Keratinocyte (primary cell): ENCODE results near the gene C3orf20. TPM values are rescaled to one million over a fixed set of nuclear protein-coding genes. Genes with fewer than 3 reads are reported as not detected.

Source experiments
- DNase-seq: peaks from one replicate; pipeline ENCODE4 v3.0.0-alpha.2; 2011; ENCODE audit warnings: low read depth, missing footprints, low spot score
- FAIRE-seq: peaks from 2 replicates; lab custom pipeline; 2011; peaks lifted over from hg19 to GRCh38; lab: Jason Lieb, UNC
- H2AFZ ChIP-seq: 2 replicates; pipeline ENCODE4 v1.6.0; 2012; ENCODE audit warnings: low read length, control low read depth, inconsistent platforms; ENCODE audit not compliant: control insufficient read depth
- H3K27ac ChIP-seq: 2 replicates; pipeline ENCODE4 v1.5.1; 2011; ENCODE audit warnings: low read length; ENCODE audit not compliant: control insufficient read depth, insufficient read depth
- H3K27me3 ChIP-seq: 3 replicates; pipeline ENCODE4 v1.6.0; 2011; ENCODE audit warnings: low read length; ENCODE audit not compliant: control insufficient read depth, insufficient read depth; ENCODE audit errors: extremely low read depth
- H3K36me3 ChIP-seq, 2 experiments: 2 replicates in 1 of 2; 3 replicates in 1 of 2; pipeline ENCODE4 v1.5.1; 2011; ENCODE audit warnings: low read length in 2 of 2, mild to moderate bottlenecking in 1 of 2; ENCODE audit not compliant: control insufficient read depth in 2 of 2, insufficient read depth in 2 of 2; ENCODE audit errors: extremely low read depth in 1 of 2
- H3K4me1 ChIP-seq: 3 replicates; pipeline ENCODE4 v1.5.1; 2011; ENCODE audit warnings: low read length; ENCODE audit not compliant: control insufficient read depth, insufficient read depth; ENCODE audit errors: extremely low read depth
- H3K4me2 ChIP-seq: 3 replicates; pipeline ENCODE4 v1.6.0; 2011; ENCODE audit warnings: low read depth, low read length; ENCODE audit not compliant: control insufficient read depth, insufficient read depth; ENCODE audit errors: extremely low read depth
- H3K4me3 ChIP-seq, 3 experiments: fragments of 200-600 bp in 1 of 3; sonication (generic) in 1 of 3; 2 replicates in 2 of 3; 3 replicates in 1 of 3; pipeline ENCODE4 v1.5.1; 2011 to 2016; ENCODE audit warnings: low read length in 3 of 3, mild to moderate bottlenecking in 3 of 3, control low read depth in 2 of 3, inconsistent platforms in 1 of 3, low read depth in 1 of 3, mixed read lengths in 1 of 3, mixed run types in 1 of 3, moderate library complexity in 1 of 3; ENCODE audit not compliant: control insufficient read depth in 2 of 3, insufficient read depth in 2 of 3; ENCODE audit errors: extremely low read depth in 1 of 3
- H3K79me2 ChIP-seq: 2 replicates; pipeline ENCODE4 v1.6.0; 2012; ENCODE audit warnings: low read length; ENCODE audit not compliant: control insufficient read depth, insufficient read depth
- H3K9ac ChIP-seq: 3 replicates; pipeline ENCODE4 v1.6.0; 2011; ENCODE audit warnings: low read length; ENCODE audit not compliant: control insufficient read depth, insufficient read depth; ENCODE audit errors: extremely low read depth
- H3K9me1 ChIP-seq: 3 replicates; pipeline ENCODE4 v1.6.0; 2011; ENCODE audit warnings: low read length; ENCODE audit not compliant: control insufficient read depth, insufficient read depth; ENCODE audit errors: extremely low read depth
- H3K9me3 ChIP-seq: 2 replicates; pipeline ENCODE4 v1.5.1; 2012; ENCODE audit warnings: low read depth, low read length; ENCODE audit not compliant: control insufficient read depth
- H4K20me1 ChIP-seq: 3 replicates; pipeline ENCODE4 v1.6.0; 2011; ENCODE audit warnings: low read length; ENCODE audit not compliant: control insufficient read depth, insufficient read depth; ENCODE audit errors: extremely low read depth
- CTCF ChIP-seq, 3 experiments: IDR thresholded peaks in 1 of 3; conservative IDR thresholded peaks in 1 of 3; optimal IDR thresholded peaks in 1 of 3; 2 replicates in 2 of 3; 3 replicates in 1 of 3; pipeline versions ENCODE3 to v1.5.1; 2011; ENCODE audit warnings: low read length in 3 of 3, mild to moderate bottlenecking in 3 of 3, moderate library complexity in 2 of 3, control low read depth in 1 of 3, inconsistent platforms in 1 of 3; ENCODE audit not compliant: insufficient read depth in 2 of 3; ENCODE audit errors: extremely low read depth in 1 of 3
- EZH2 ChIP-seq: IDR thresholded peaks from one replicate; pipeline ENCODE4 v1.6.1; 2012; ENCODE audit warnings: inconsistent platforms, mild to moderate bottlenecking, low read length, moderate library complexity
- dilution Hi-C: fragments of 300-500 bp; cut with MboI; formaldehyde crosslinking; loops from one replicate; pipeline ENCODE4 v1.7.0; 2020; ENCODE audit warnings: low sequenced_read_pairs; ENCODE audit not compliant: extremely low pct_ligation_motif_present
- polyA plus RNA-seq, 5 experiments: library from polyadenylated mRNA; depleted of rRNA in 3 of 5; stranded (reverse) in 3 of 5; stranded (forward) in 1 of 5; unstranded in 1 of 5; fragments of >200 nt; gene quantifications; 1 replicate in 1 of 5; 2 replicates in 3 of 5; 3 replicates in 1 of 5; pipeline versions ENCODE4 v1.2.1 to v1.2.3, GENCODE V29; 2011 to 2012; ENCODE audit warnings: missing spikeins in 2 of 5, low read depth in 1 of 5, low replicate concordance in 1 of 5

The C3orf20 gene
- polyA plus RNA-seq, 1 donor (not counting 4 experiments of a cell fraction or from before 2014, with no cell fraction given), result not detected

GRCh38 chr3:14691719-14692118 is 16.8 kb downstream of the C3orf20 start:
- no peak overlapping the region for H2AFZ ChIP-seq
- H4K20me1 ChIP-seq, result no peaks in the 10 kb centered on the region
- peaks cover 2% of the 10 kb centered on the region for H3K27me3 ChIP-seq
- no peaks in the 10 kb centered on the region for H3K36me3 ChIP-seq
- no peak overlapping the region for H3K9ac ChIP-seq
- TF ChIP-seq EZH2 (no peak), CTCF (optimal IDR thresholded peaks at IDR 0.05 in 1 of 3, IDR thresholded peaks at IDR 0.05 in 1 of 3, conservative IDR thresholded peaks at IDR 0.05 in 1 of 3; ENCODE audit: extremely low read depth in 1 of 3, insufficient read depth in 2 of 3, low read length in 3 of 3) (no peak)
- H3K4me1 ChIP-seq, result no peaks in the 10 kb centered on the region
- FAIRE-seq (no peak), DNase-seq (no peak)
- H3K4me2 ChIP-seq, result no peak overlapping the region
- dilution Hi-C loops, result no loop called here
- no peaks in the 10 kb centered on the region for H3K79me2 ChIP-seq
- no peaks in the 10 kb centered on the region for H3K9me3 ChIP-seq
- no peak overlapping the region for H3K4me3 ChIP-seq
- H3K27ac ChIP-seq, result no peak overlapping the region
- no peaks in the 10 kb centered on the region for H3K9me1 ChIP-seq

- no peaks in the 10 kb centered on the region for H3K9me1 ChIP-seq
- no peak for TF ChIP-seq EZH2
- TF ChIP-seq CTCF (optimal IDR thresholded peaks at IDR 0.05 in 1 of 3, IDR thresholded peaks at IDR 0.05 in 1 of 3, conservative IDR thresholded peaks at IDR 0.05 in 1 of 3; ENCODE audit: extremely low read depth in 1 of 3, insufficient read depth in 2 of 3, low read length in 3 of 3), result no peak
- H3K4me2 ChIP-seq, result no peak overlapping the region
- dilution Hi-C loops, result no loop called here
- no peak overlapping the region for H3K27ac ChIP-seq
- no peak overlapping the region for H3K9ac ChIP-seq
- H4K20me1 ChIP-seq, result no peaks in the 10 kb centered on the region
- H3K79me2 ChIP-seq, result no peaks in the 10 kb centered on the region
- no peaks in the 10 kb centered on the region for H3K9me3 ChIP-seq
- H3K27me3 ChIP-seq, result no peaks in the 10 kb centered on the region
- FAIRE-seq, result no peak
- no peak overlapping the region for H3K4me3 ChIP-seq
- H3K4me1 ChIP-seq, result no peaks in the 10 kb centered on the region
- no peak overlapping the region for H2AFZ ChIP-seq
- H3K36me3 ChIP-seq, result no peaks in the 10 kb centered on the region
- DNase-seq, result no peak
These were observed 23.8 kb downstream of the C3orf20 start for GRCh38 chr3:14698601-14699244.
